ENCODE data around the gene ZBTB20. TPM values are rescaled to one million over a fixed set of nuclear protein-coding genes. Genes with fewer than 3 reads are reported as not detected.

The ZBTB20 gene
- total RNA-seq, 4 donors from 2014 or later, result 69.9 to 112 (median 80.8) TPM

DNA sequence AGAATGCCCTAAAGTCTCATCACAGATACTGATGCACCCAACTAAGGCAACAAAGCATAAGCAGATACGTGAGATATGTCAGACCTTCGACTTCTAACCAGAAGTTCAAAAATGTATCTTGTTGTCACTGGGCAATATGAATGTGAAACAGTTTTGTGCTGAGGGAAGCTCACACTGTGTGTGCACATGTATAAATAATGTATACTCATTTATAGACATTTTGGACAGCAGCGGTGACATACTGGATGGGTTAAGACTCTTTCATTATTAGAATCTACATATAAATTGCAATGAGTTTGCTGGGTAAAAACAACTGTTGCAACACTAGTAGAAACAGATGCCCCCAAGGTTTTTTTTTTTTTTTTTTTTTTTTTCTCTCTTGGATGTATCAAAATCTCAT lies 815.4 kb downstream of the ZBTB20 start:
- Histone ChIP-seq H3K36me3 (peaks cover 0 to 8% (median 4%) of the 10 kb centered on the region in 4 donors), H3K4me1 (peaks cover 0 to 6% (median 0%) of the 10 kb centered on the region in 4 donors), H3K27me3 (no peaks in the 10 kb centered on the region), H3K4me3 (no peak overlapping the region), H3K9me3 (no peaks in the 10 kb centered on the region), H3K27ac (replicated peaks in 1 of 4) (no peak overlapping the region)
- WGBS, result 98% methylated on average over 3 of the region's 3 CpGs
- intact Hi-C loops (cut with DNase I), result no loop called here
- DNase-seq (ENCODE audit: extremely low spot score), result no peak
- no peak for TF ChIP-seq EP300 (IDR thresholded peaks at IDR 0.05)
- no peak for TF ChIP-seq POLR2A (IDR thresholded peaks at IDR 0.05; ENCODE audit: low read depth)
- no peak for TF ChIP-seq POLR2AphosphoS5 (IDR thresholded peaks at IDR 0.05)
- TF ChIP-seq CTCF (IDR thresholded peaks at IDR 0.05), result no peak

- TF ChIP-seq POLR2AphosphoS5 (IDR thresholded peaks at IDR 0.05) (no peak), EP300 (IDR thresholded peaks at IDR 0.05) (no peak), CTCF (IDR thresholded peaks at IDR 0.05) (no peak), POLR2A (IDR thresholded peaks at IDR 0.05; ENCODE audit: low read depth) (no peak)
These were observed 816.1 kb downstream of the ZBTB20 start for GRCh38 chr3:114331007-114331406.

GRCh38 chr3:114329823-114330222 lies 817.3 kb downstream of the ZBTB20 start:
- intact Hi-C loops (cut with DNase I), result no loop called here
- Histone ChIP-seq H3K9me3 (no peaks in the 10 kb centered on the region), H3K27ac (replicated peaks in 1 of 4) (no peak overlapping the region), H3K4me3 (no peak overlapping the region), H3K4me1 (no peaks in the 10 kb centered on the region), H3K27me3 (no peaks in the 10 kb centered on the region), H3K36me3 (peaks cover 0 to 8% (median 3%) of the 10 kb centered on the region in 4 donors)
- 96% methylated on average over 2 of the region's 2 CpGs for WGBS
- TF ChIP-seq POLR2AphosphoS5 (IDR thresholded peaks at IDR 0.05) (no peak), POLR2A (IDR thresholded peaks at IDR 0.05; ENCODE audit: low read depth) (no peak), CTCF (IDR thresholded peaks at IDR 0.05) (no peak), EP300 (IDR thresholded peaks at IDR 0.05) (no peak)
- no peak for DNase-seq (ENCODE audit: extremely low spot score)

More at GRCh38 chr3:114331007-114331406, 816.1 kb downstream of the ZBTB20 start:
- Histone ChIP-seq H3K36me3 (peaks cover 0 to 8% (median 4%) of the 10 kb centered on the region in 4 donors), H3K4me1 (peaks cover 0 to 6% (median 0%) of the 10 kb centered on the region in 4 donors), H3K9me3 (no peaks in the 10 kb centered on the region), H3K27me3 (no peaks in the 10 kb centered on the region), H3K4me3 (no peak overlapping the region), H3K27ac (replicated peaks in 1 of 4) (no peak overlapping the region)
- intact Hi-C loops (cut with DNase I), result no loop called here
- DNase-seq (ENCODE audit: extremely low spot score), result no peak
- WGBS, result 97% methylated on average over 2 of the region's 2 CpGs

GRCh38 chr3:114328345-114328744 lies 818.7 kb downstream of the ZBTB20 start:
- Histone ChIP-seq H3K27ac (replicated peaks in 1 of 4) (no peak overlapping the region), H3K27me3 (no peaks in the 10 kb centered on the region), H3K4me1 (no peaks in the 10 kb centered on the region), H3K36me3 (peaks cover 0 to 8% (median 3%) of the 10 kb centered on the region in 4 donors), H3K4me3 (no peak overlapping the region), H3K9me3 (no peaks in the 10 kb centered on the region)
- no peak for DNase-seq (ENCODE audit: extremely low spot score)
- intact Hi-C loops (cut with DNase I), result no loop called here
- TF ChIP-seq POLR2AphosphoS5 (IDR thresholded peaks at IDR 0.05) (no peak), EP300 (IDR thresholded peaks at IDR 0.05) (no peak), CTCF (IDR thresholded peaks at IDR 0.05) (no peak), POLR2A (IDR thresholded peaks at IDR 0.05; ENCODE audit: low read depth) (no peak)
- WGBS, result 87% methylated on average over 3 of the region's 3 CpGs

DNA sequence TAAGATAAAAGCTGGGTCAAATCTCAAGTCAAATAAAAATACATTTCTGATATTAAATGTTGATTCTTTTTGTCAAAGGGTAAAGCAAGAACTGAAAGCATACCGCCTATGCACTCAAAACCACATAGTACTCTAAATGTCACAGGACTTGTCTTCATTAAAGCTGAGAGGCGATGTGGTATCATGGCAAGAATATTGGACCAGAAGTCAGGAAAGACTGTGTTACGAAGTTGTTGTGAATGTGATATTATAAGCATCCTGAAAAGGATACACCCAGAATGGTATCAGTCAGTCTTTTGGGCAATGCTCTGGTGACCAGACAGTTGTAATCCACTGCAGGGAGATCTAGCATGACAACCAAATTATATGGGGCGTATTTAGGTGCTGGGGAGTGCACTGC lies 819.4 kb downstream of the ZBTB20 start:
- intact Hi-C loops (cut with DNase I), result no loop called here
- Histone ChIP-seq H3K4me1 (no peaks in the 10 kb centered on the region), H3K9me3 (no peaks in the 10 kb centered on the region), H3K27me3 (no peaks in the 10 kb centered on the region), H3K27ac (replicated peaks in 1 of 4) (no peak overlapping the region), H3K36me3 (peaks cover 0 to 8% (median 3%) of the 10 kb centered on the region in 4 donors), H3K4me3 (no peak overlapping the region)
- DNase-seq (ENCODE audit: extremely low spot score), result no peak
- WGBS, result 94% methylated on average over 4 of the region's 4 CpGs
- TF ChIP-seq POLR2A (IDR thresholded peaks at IDR 0.05; ENCODE audit: low read depth) (no peak), POLR2AphosphoS5 (IDR thresholded peaks at IDR 0.05) (no peak), CTCF (IDR thresholded peaks at IDR 0.05) (no peak), EP300 (IDR thresholded peaks at IDR 0.05) (no peak)

Data from esophagus muscularis mucosa (tissue), 4 donors.